Lung (tissue), 12 donors: ENCODE results near the gene RXRB. TPM values are rescaled to one million over a fixed set of nuclear protein-coding genes. Genes with fewer than 3 reads are reported as not detected.
A peak's percentile ranks its signal among the peaks of the same experiment; 100 is the strongest.

Source experiments
- ATAC-seq: fragments of 200-7000 bp; cut with Tn5 transposase; one replicate; pipeline ENCODE4 v1.9.1; 2020; ENCODE audit warnings: moderate number of reproducible peaks; ENCODE audit not compliant: insufficient read depth, low FRiP score
- DNase-seq, 3 donors: peaks; one replicate each; pipeline ENCODE4 v3.0.0-alpha.2; 2013 to 2017
- H3K27ac ChIP-seq, 2 donors: one replicate each; pipeline ENCODE4 v1.5.1; 2013; ENCODE audit warnings: mild to moderate bottlenecking in 2 of 2, moderate library complexity in 2 of 2, control low read depth in 1 of 2, inconsistent platforms in 1 of 2, low read depth in 1 of 2, low read length in 1 of 2
- H3K27me3 ChIP-seq, 3 donors: one replicate each; pipeline ENCODE4 v1.5.1; 2013; ENCODE audit warnings: low read length in 2 of 3; ENCODE audit not compliant: control insufficient read depth in 3 of 3, insufficient read depth in 3 of 3
- H3K36me3 ChIP-seq, 4 donors: one replicate each; pipeline ENCODE4 v1.5.1; 2013; ENCODE audit warnings: low read length in 4 of 4, mild to moderate bottlenecking in 1 of 4, moderate library complexity in 1 of 4; ENCODE audit not compliant: control insufficient read depth in 4 of 4, insufficient read depth in 4 of 4
- H3K4me1 ChIP-seq, 5 donors: one replicate each; pipeline ENCODE4 v1.5.1; 2013; ENCODE audit warnings: low read length in 5 of 5, mild to moderate bottlenecking in 2 of 5, moderate library complexity in 1 of 5; ENCODE audit not compliant: control insufficient read depth in 5 of 5, insufficient read depth in 5 of 5
- H3K4me3 ChIP-seq: one replicate; pipeline ENCODE4 v1.5.1; 2013; ENCODE audit warnings: mild to moderate bottlenecking, control low read depth, moderate library complexity
- H3K9ac ChIP-seq, 2 donors: one replicate each; pipeline ENCODE4 v1.5.1; 2013; ENCODE audit warnings: low read length in 2 of 2, control low read depth in 1 of 2; ENCODE audit not compliant: insufficient read depth in 1 of 2
- H3K9me3 ChIP-seq, 4 donors: one replicate each; pipeline ENCODE4 v1.5.1; 2013; ENCODE audit warnings: low read length in 3 of 4, mild to moderate bottlenecking in 1 of 4, moderate library complexity in 1 of 4; ENCODE audit not compliant: control insufficient read depth in 4 of 4, insufficient read depth in 3 of 4
- CTCF ChIP-seq: IDR thresholded peaks from 2 replicates; pipeline ENCODE4 v1.5.1; 2012; ENCODE audit warnings: mild to moderate bottlenecking; ENCODE audit errors: control extremely low read depth, extremely low read depth
- WGBS, 2 donors: extraction: QIAGEN DNeasy Blood & Tissue Kit; methylation state at CpG; one replicate each; pipeline ENCODE4 v1.1.7; 2013; 5-methylcytosine and 5-hydroxymethylcytosine counted together
- polyA plus RNA-seq, 2 donors: library from polyadenylated mRNA; stranded (reverse); fragments of 200-250 nt; gene quantifications; one replicate each; pipeline ENCODE4 v1.2.1, GENCODE V29; 2013
- total RNA-seq, 2 donors: library from RNA; depleted of rRNA in 1 of 2; stranded (reverse); fragments of >200 nt in 1 of 2; gene quantifications; one replicate each; pipeline ENCODE4 v1.2.1, GENCODE V29; 2014 to 2021
- donor health status: control.
- donor health status: control.
- donor health status: Bipolar disorder and iron deficiency.
- donor health status: healthy.
- donor health status: DM: yes; HTN: yes; CAD: no.

RXRB gene
- total and polyA plus RNA-seq, 4 donors, result 27.4 to 38.7 (median 31.1) TPM

- H3K36me3 ChIP-seq, result peaks cover 0 to 17% (median 6%) of the 10 kb centered on the region in 4 donors
- H3K9ac ChIP-seq, result no peak overlapping the region
- 94 to 96% methylated on average over 10 of the region's 10 CpGs for WGBS, 2 donors
- TF ChIP-seq CTCF, result no peak
- no peaks in the 10 kb centered on the region for H3K9me3 ChIP-seq
- no peak overlapping the region for H3K27ac ChIP-seq
- no peak for DNase-seq
- ATAC-seq, result no peak
- no peak overlapping the region for H3K4me3 ChIP-seq
- H3K4me1 ChIP-seq, result peaks cover 4 to 50% (median 16%) of the 10 kb centered on the region in 5 donors
- no peaks in the 10 kb centered on the region for H3K27me3 ChIP-seq
Measured at GRCh38 chr6:33209856-33210255, 9.4 kb upstream of the RXRB start.

DNA sequence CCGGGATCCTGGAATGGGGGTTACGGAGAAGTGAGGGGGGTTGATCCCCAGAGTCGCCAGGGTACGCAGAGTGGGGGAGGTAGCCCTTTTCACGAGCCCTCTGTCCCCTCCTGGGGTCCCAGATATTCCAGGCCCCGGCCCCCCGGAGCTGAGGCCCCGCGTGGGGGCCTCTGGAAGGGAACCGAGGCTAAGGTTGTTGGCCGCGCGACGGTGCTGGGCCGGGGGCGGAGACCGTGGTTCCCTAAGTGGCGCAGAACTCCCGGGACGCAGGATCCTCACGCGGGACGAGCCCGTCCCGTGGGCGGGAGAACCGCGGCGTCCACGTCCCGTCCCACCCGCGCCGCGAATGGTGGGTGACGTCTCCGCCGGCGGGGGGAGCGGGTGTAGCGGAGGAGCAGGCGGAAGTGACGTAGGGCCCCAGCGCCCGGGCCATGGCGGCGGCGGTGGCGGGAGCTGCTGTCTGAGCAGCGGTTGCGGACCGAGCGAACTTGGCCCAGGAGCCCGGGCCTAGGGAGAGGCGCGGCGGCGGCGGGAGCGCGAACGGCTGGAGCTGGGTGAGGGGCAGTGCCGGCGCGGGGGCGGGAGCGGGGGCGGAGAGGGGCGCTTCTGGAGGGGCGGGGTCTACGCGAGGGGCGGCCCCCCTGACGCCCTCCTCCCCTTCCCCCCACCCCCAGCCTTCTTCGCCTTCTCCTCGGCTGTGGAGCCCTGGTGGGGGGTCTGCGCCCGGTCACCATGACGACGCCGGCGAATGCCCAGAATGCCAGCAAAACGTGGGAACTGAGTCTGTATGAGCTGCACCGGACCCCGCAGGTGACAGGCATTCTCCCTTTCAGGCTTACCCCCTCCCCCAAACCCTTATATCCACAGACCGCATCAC lies 7.9 kb upstream of the RXRB start, which contains the start of gene RING1:
Gene RING1, plus strand, starts transcription at position 410 of the 877 bp plus-strand sequence. Its CDS starts 323 bp downstream, at position 733.
- H3K4me3 ChIP-seq, result peak within 1 kb of the TSS; percentile 60
- H3K27ac ChIP-seq, result peak within 1 kb of the TSS; percentile 89 to 92
- H3K9ac ChIP-seq, result peak within 1 kb of the TSS; percentile 95 to 98
- DNase-seq (peak; percentile 86 to 90 (median 89)), ATAC-seq (peak; percentile 76)
- H3K27me3 ChIP-seq, result no peaks in the 10 kb centered on the region
- 0% methylated on average over 61 to 86 of the region's 86 CpGs for WGBS, 2 donors
- H3K9me3 ChIP-seq, result no peaks in the 10 kb centered on the region
- H3K4me1 ChIP-seq, result peaks cover 4 to 48% (median 15%) of the 10 kb centered on the region in 5 donors
- no peak for TF ChIP-seq CTCF
- H3K36me3 ChIP-seq, result peaks cover 0 to 20% (median 12%) of the 10 kb centered on the region in 4 donors

GRCh38 chr6:33207552-33208090 lies 7.2 kb upstream of the RXRB start:
- peaks cover under 1 to 44% (median 13%) of the 10 kb centered on the region in 5 donors for H3K4me1 ChIP-seq
- DNase-seq (peak; percentile 71 to 82 (median 79)), ATAC-seq (no peak)
- H3K9ac ChIP-seq, result peak overlapping the region; percentile 95 to 98
- no peaks in the 10 kb centered on the region for H3K9me3 ChIP-seq
- no peaks in the 10 kb centered on the region for H3K27me3 ChIP-seq
- peaks cover 0 to 24% (median 18%) of the 10 kb centered on the region in 4 donors for H3K36me3 ChIP-seq
- WGBS, 2 donors, result 1 to 2% methylated on average over 27 to 29 of the region's 29 CpGs
- peak overlapping the region; percentile 89 to 92 for H3K27ac ChIP-seq
- peak overlapping the region; percentile 60 for H3K4me3 ChIP-seq
- TF ChIP-seq CTCF, result no peak
